NCI-H1417 (cell line): ENCODE data around the gene STPG1.
"Not testable (repeated sequence)": the region's sequence is repeated elsewhere in the genome, so short reads cannot be mapped to it uniquely, and the experiment has no call there.

ENCODE experiments used
- DNase-seq, 3 experiments: peaks; one replicate each; lab custom pipeline; 2025; lab: John Stamatoyannopoulos, UW

STPG1 gene

GRCh38 chr1:24413350-24414163 lies at the start of gene STPG1:
Gene STPG1 (minus strand): TSS chr1:24413782. CDS start chr1:24401388, 12,394 bp downstream.
- DNase-seq, result peak; percentile 91 to 96 (median 92)

GRCh38 chr1:24462128-24462527 lies 48.5 kb upstream of the STPG1 start:
- not testable (repeated sequence) for DNase-seq

DNA sequence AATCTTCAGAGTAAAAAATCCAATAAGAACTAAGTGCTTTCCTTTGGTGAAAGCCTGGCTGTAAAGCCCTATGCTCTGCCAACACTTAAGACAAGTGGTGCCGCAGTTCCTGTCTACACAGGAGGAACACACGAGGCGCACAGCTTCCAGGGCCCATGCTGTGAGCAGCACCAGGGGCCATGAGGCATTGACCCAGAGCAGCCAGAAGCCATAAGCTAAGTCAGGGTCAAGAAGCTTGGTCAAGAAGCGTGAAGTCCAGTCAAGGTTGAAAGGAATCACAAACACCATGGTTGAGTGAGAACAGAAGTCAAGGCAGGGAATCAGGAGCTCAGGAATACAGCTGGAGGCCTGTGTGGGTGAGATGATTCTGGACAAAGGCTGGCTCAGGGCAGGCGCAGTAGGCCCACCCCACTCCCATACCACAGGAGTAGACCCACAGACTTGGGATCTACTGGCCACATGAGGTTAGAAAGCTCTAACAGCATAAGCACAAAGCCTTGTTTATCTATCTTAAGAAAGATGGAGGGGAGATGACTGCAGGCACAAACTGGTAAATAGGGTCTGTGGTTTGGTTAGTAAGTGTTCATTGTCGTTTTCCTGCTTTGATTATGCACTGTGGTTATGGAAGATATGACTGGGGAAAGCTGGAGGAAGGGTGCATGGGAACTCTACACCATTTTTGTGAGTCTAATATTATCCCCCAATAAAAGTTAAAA lies 46.1 kb upstream of the STPG1 start:
- DNase-seq, result peak in 1 of 3 experiments; percentile 54

- no peak for DNase-seq
Measured at GRCh38 chr1:24457866-24458265, 44.3 kb upstream of the STPG1 start.

- DNase-seq, result no peak
Measured at GRCh38 chr1:24455272-24455671, 41.7 kb upstream of the STPG1 start.

GRCh38 chr1:24454673-24455072 lies 41.1 kb upstream of the STPG1 start:
- DNase-seq, result no peak

- DNase-seq, result no peak
Measured at GRCh38 chr1:24452922-24453485, 39.4 kb upstream of the STPG1 start.

- DNase-seq, result no peak
Measured at GRCh38 chr1:24451746-24452145, 38.2 kb upstream of the STPG1 start.

- no peak for DNase-seq
Measured at GRCh38 chr1:24450857-24451397, 37.3 kb upstream of the STPG1 start.

GRCh38 chr1:24450316-24450715 lies 36.7 kb upstream of the STPG1 start:
- no peak for DNase-seq

GRCh38 chr1:24446446-24446845 lies 32.9 kb upstream of the STPG1 start:
- DNase-seq, result not testable (repeated sequence)

DNA sequence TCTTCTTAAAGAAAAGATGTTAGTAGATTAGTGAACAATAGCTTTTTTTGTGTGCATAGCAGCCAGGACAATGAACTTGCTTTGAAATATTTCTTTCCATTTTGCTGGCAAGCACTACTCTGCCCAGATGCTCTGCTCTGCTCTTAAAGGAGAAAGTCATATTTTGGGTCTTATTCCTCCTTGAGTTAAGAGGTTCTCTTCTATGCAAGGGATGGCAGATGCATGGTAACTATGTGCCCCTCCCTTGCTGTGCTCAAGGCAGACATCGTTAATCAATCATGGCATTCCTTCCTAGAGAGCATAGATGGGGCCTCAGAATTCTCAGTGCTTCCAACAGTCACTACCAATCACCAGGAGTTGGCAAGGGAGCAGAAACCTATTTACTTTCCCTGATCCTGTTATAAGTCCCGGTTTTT lies 29.7 kb upstream of the STPG1 start:
- DNase-seq, result peak in 2 of 3 experiments; percentile 32 to 35

DNA sequence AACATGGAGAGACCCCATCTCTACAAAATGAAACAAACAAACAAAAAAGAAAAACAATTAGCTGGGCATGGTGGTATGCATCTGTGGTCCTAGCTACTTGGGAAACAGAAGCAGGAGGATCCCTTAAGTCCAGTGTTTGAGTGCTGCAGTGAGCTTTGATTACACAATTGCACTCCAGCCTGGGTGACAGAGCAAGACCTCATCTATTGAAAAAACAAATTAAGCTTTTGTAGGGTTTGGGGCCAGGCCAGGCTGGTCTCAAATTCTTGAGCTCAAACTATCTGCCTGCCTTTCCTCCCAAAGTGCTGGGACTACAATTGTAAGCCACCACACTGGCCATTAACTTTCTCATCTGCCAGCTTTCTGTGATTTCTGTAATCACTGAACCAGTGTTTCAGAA lies 29.2 kb upstream of the STPG1 start:
- DNase-seq, result no peak

DNA sequence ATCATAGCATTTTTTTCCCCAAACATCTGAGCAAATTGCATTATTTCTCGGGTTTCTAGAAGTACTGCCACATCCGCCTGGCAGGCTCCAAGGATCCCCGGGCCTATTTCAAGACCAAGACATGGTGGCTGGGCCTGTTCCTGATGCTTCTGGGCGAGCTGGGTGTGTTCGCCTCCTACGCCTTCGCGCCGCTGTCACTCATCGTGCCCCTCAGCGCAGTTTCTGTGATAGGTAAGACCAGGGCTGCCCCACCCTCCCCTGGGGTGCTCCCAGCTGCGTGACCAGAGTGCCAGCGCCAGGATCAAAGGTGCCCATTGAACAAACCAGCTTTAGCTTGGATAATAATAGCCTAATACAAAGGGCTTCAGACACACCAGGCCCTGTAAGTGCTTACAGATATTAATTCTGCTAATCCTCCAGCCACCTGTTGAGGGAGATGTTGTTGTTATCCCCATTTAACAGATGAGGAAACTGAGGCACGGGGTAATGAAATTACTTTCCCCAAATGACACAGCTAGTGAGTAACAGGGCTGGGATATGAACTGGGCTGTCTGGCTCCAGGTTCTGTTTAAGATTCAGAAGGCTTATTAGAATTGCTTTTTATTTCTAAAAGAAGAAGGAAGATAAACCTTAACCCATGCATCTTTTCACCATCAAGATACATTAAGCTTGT lies 28.6 kb upstream of the STPG1 start:
- no peak for DNase-seq

- no peak for DNase-seq
Measured at GRCh38 chr1:24441480-24441879, 27.9 kb upstream of the STPG1 start.

DNA sequence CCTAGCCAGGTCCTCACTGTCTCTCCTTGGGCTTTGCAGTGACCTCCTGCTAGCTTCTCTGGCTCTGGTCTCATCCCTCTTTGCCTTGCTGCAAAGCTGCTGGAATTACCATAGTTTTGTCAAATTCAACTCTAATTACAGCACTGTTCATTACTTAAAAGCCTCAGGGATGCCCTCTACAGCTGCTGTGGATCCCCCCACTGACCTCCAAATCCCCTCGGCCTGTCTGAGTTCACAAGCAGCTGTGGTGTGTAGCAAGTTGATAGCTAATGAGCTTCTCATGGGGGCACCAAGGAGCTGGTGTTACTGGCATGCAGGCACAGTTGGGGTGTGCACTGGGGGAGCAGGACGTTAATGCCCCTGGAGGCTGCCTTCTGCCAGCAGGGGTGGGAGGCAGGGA lies 26.9 kb upstream of the STPG1 start:
- DNase-seq, result no peak

- peak; percentile 13 to 79 (median 47) for DNase-seq
Measured at GRCh38 chr1:24438423-24438901, 24.9 kb upstream of the STPG1 start.

DNA sequence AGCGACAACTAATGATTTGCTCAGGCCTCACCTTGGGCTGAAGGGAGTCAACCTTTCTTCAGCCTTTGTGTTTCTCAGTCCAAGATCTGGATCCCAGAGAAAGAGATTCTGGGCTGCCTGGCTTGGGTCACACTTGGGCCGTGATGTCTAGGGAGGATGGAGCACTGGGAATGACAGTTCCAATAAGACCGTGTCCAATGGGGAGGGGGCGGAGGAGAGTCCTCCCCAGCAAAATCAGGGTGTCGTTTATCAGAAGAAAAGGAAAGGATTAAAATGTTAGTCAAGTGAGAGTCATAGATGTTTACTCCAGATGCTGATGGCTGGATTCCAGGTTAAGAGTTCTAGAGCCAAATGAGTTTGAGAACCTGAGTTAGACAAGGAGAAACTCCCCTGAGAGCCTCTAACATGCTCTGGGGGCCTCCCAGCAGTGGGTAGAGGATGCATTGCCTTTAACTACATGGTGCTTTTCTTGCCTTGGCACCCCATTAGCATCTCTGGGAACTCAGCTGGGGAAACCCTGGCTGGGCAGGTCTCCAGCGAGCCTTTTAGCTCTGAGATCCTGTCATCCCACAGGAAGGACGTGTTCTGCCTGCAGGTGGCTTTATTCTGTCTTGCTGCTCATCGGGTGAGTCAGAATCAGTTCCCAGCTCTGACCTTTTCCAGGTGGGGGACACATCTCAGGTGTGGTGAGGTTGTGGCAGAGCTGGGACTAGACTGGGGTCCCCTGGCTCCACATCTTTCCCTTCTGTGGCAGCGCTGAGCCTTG lies 24.2 kb upstream of the STPG1 start:
- peak in 1 of 3 experiments; percentile 28 for DNase-seq

GRCh38 chr1:24435782-24436365 lies 22.3 kb upstream of the STPG1 start:
- no peak for DNase-seq

DNA sequence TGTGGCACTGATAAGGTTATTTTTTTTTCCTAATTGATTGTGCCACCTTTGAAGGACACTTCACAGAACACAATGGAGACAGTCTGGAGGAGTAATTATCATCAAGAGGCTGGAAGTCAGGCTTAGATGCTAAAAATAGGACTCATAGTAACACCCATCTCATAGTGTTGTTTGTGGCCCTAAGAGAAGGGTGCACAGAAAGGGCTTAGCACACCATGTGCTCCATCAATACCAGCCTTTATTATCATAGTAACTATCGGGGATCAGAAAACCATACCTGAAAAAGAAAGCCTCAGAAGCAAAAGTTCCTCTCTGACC lies 13.9 kb upstream of the STPG1 start:
- DNase-seq, result peak; percentile 61 to 97 (median 73)
